Astrocyte (in vitro differentiated cells and primary cell): Measurements from ENCODE around the gene POMT2. TPM values are rescaled to one million over a fixed set of nuclear protein-coding genes. Genes with fewer than 3 reads are reported as not detected.

Source experiments
- DNase-seq: peaks from one replicate; pipeline ENCODE4 v3.0.0-alpha.2; 2010; ENCODE audit warnings: low read depth
- FAIRE-seq: peaks from 2 replicates; lab custom pipeline; 2011; peaks lifted over from hg19 to GRCh38; lab: Jason Lieb, UNC
- H2AFZ ChIP-seq: 2 replicates; pipeline ENCODE4 v1.6.0; 2012; ENCODE audit warnings: low read depth, low read length, inconsistent platforms
- H3K27ac ChIP-seq: 2 replicates; pipeline ENCODE4 v1.5.1; 2011; ENCODE audit warnings: low read depth, low read length, inconsistent platforms
- H3K27me3 ChIP-seq: 2 replicates; pipeline ENCODE4 v1.6.0; 2011; ENCODE audit warnings: low read length, inconsistent platforms; ENCODE audit not compliant: insufficient read depth
- H3K36me3 ChIP-seq: 2 replicates; pipeline ENCODE4 v1.5.1; 2011; ENCODE audit warnings: low read length, inconsistent platforms; ENCODE audit not compliant: insufficient read depth
- H3K4me1 ChIP-seq: 2 replicates; pipeline ENCODE4 v1.5.1; 2011; ENCODE audit warnings: low read length, inconsistent platforms; ENCODE audit not compliant: insufficient read depth
- H3K4me2 ChIP-seq: 2 replicates; pipeline ENCODE4 v1.6.0; 2012; ENCODE audit warnings: low read length, inconsistent platforms
- H3K4me3 ChIP-seq: 2 replicates; pipeline ENCODE4 v1.5.1; 2011; ENCODE audit warnings: low read depth, mild to moderate bottlenecking, low read length, inconsistent platforms; ENCODE audit not compliant: insufficient read depth
- H3K79me2 ChIP-seq: 2 replicates; pipeline ENCODE4 v1.6.0; 2012; ENCODE audit warnings: mild to moderate bottlenecking, low read length, inconsistent platforms; ENCODE audit not compliant: insufficient read depth
- H3K9ac ChIP-seq: 2 replicates; pipeline ENCODE4 v1.6.0; 2012; ENCODE audit warnings: mild to moderate bottlenecking, low read length, inconsistent platforms
- H3K9me3 ChIP-seq: 2 replicates; pipeline ENCODE4 v1.5.1; 2012; ENCODE audit warnings: low read depth, mild to moderate bottlenecking, low read length, inconsistent platforms; ENCODE audit not compliant: insufficient read depth
- H4K20me1 ChIP-seq: 2 replicates; pipeline ENCODE4 v1.6.0; 2012; ENCODE audit warnings: low read length, inconsistent platforms; ENCODE audit not compliant: insufficient read depth
- H3K27ac Mint-ChIP-seq: one replicate; pipeline ENCODE4 v1.8.0; 2021; ENCODE audit warnings: mild to moderate bottlenecking, mixed read lengths; ENCODE audit not compliant: unreplicated experiment
- H3K27me3 Mint-ChIP-seq: one replicate; pipeline ENCODE4 v1.8.0; 2021; ENCODE audit warnings: low read depth, mixed read lengths; ENCODE audit not compliant: unreplicated experiment
- H3K36me3 Mint-ChIP-seq: one replicate; pipeline ENCODE4 v1.8.0; 2021; ENCODE audit warnings: low read depth, mixed read lengths; ENCODE audit not compliant: unreplicated experiment
- H3K4me1 Mint-ChIP-seq: one replicate; pipeline ENCODE4 v1.8.0; 2021; ENCODE audit warnings: low read depth, mixed read lengths; ENCODE audit not compliant: unreplicated experiment
- H3K4me3 Mint-ChIP-seq: one replicate; pipeline ENCODE4 v1.8.0; 2021; ENCODE audit warnings: mild to moderate bottlenecking, moderate library complexity, mixed read lengths; ENCODE audit not compliant: unreplicated experiment
- H3K9me3 Mint-ChIP-seq: one replicate; pipeline ENCODE4 v1.8.0; 2021; ENCODE audit warnings: mild to moderate bottlenecking, mixed read lengths; ENCODE audit not compliant: unreplicated experiment
- EZH2 ChIP-seq: IDR thresholded peaks from 2 replicates; pipeline ENCODE4 v1.6.1; 2012; ENCODE audit warnings: mild to moderate bottlenecking, low read length, inconsistent platforms; ENCODE audit not compliant: insufficient read depth
- total RNA-seq: library from RNA; stranded (reverse); gene quantifications from 2 replicates; pipeline ENCODE4 v1.2.1, GENCODE V29; 2021
- TF ChIP-seq, protein P1 (sequence below): IDR thresholded peaks from 2 replicates; pipeline ENCODE4 v1.5.1; 2011; ENCODE audit warnings: low read depth, mild to moderate bottlenecking, inconsistent platforms, low read length, moderate library complexity; ENCODE audit not compliant: insufficient read depth

Gene POMT2
- total RNA-seq, 1 donor from 2014 or later, result 53.4 TPM

DNA sequence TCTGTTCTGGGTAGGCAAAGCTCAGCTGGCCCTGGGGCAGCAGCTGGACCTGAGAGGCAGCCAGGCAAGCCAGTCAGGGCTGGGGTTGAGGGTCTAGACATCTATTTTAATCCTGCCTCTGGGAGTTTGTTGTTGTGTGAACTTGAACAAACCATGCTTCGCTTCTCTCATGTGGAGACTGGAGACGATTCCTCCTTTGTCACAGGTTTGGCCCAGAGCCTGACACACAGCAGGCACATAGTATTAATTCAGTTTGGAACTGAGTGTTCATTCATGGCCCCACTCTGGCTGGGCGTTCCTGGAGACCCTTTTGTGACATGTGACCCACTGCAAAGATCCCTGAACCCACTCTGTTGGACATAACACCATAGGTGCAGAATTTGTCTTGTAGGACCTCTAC lies 89.0 kb downstream of the POMT2 start:
- Mint-ChIP-seq H3K27me3 (peaks cover 33% of the 10 kb centered on the region), H3K4me1 (no peaks in the 10 kb centered on the region), H3K4me3 (no peak overlapping the region), H3K36me3 (peaks cover 24% of the 10 kb centered on the region), H3K9me3 (peaks cover 8% of the 10 kb centered on the region), H3K27ac (no peak overlapping the region)
- Histone ChIP-seq H3K4me3 (no peak overlapping the region), H3K27ac (no peak overlapping the region), H3K9ac (no peak overlapping the region), H2AFZ (no peak overlapping the region), H3K79me2 (no peaks in the 10 kb centered on the region), H3K4me1 (no peaks in the 10 kb centered on the region), H3K4me2 (no peak overlapping the region), H3K36me3 (no peaks in the 10 kb centered on the region), H3K9me3 (no peaks in the 10 kb centered on the region), H3K27me3 (no peaks in the 10 kb centered on the region), H4K20me1 (no peaks in the 10 kb centered on the region)
- TF ChIP-seq, protein P1, sequence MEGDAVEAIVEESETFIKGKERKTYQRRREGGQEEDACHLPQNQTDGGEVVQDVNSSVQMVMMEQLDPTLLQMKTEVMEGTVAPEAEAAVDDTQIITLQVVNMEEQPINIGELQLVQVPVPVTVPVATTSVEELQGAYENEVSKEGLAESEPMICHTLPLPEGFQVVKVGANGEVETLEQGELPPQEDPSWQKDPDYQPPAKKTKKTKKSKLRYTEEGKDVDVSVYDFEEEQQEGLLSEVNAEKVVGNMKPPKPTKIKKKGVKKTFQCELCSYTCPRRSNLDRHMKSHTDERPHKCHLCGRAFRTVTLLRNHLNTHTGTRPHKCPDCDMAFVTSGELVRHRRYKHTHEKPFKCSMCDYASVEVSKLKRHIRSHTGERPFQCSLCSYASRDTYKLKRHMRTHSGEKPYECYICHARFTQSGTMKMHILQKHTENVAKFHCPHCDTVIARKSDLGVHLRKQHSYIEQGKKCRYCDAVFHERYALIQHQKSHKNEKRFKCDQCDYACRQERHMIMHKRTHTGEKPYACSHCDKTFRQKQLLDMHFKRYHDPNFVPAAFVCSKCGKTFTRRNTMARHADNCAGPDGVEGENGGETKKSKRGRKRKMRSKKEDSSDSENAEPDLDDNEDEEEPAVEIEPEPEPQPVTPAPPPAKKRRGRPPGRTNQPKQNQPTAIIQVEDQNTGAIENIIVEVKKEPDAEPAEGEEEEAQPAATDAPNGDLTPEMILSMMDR, result no peak
- TF ChIP-seq EZH2, result no peak
- DNase-seq, result no peak
- no peak for FAIRE-seq

DNA sequence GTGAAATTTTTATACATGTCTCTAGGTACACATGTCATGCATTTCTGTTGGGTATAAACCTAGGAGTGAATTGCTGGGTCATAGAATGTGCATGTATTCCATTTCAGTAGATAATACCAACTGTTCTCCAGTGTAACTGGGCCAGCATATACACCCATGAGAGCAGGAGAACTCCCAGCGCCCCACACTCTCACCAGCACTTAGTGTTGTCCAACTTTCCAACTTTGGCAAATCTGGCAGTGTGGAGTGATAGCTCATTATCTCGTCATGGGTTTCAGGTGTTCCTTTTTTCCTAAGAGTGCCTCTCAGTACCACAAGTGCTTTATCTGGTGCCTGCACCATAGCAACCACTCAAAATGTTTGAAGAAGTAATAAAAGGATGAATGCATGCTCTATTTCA lies 89.8 kb downstream of the POMT2 start:
- no peak overlapping the region for H3K9ac ChIP-seq
- Mint-ChIP-seq H3K9me3 (peaks cover 8% of the 10 kb centered on the region), H3K4me1 (no peaks in the 10 kb centered on the region), H3K4me3 (no peak overlapping the region), H3K27ac (no peak overlapping the region), H3K36me3 (peaks cover 29% of the 10 kb centered on the region), H3K27me3 (peaks cover 36% of the 10 kb centered on the region)
- no peak for DNase-seq
- H3K27ac ChIP-seq, result no peak overlapping the region
- no peaks in the 10 kb centered on the region for H3K27me3 ChIP-seq
- TF ChIP-seq EZH2, result no peak
- H2AFZ ChIP-seq, result no peak overlapping the region
- no peaks in the 10 kb centered on the region for H3K79me2 ChIP-seq
- no peaks in the 10 kb centered on the region for H4K20me1 ChIP-seq
- H3K9me3 ChIP-seq, result no peaks in the 10 kb centered on the region
- no peak overlapping the region for H3K4me3 ChIP-seq
- H3K4me2 ChIP-seq, result no peak overlapping the region
- H3K36me3 ChIP-seq, result no peaks in the 10 kb centered on the region
- no peaks in the 10 kb centered on the region for H3K4me1 ChIP-seq
- FAIRE-seq, result no peak

DNA sequence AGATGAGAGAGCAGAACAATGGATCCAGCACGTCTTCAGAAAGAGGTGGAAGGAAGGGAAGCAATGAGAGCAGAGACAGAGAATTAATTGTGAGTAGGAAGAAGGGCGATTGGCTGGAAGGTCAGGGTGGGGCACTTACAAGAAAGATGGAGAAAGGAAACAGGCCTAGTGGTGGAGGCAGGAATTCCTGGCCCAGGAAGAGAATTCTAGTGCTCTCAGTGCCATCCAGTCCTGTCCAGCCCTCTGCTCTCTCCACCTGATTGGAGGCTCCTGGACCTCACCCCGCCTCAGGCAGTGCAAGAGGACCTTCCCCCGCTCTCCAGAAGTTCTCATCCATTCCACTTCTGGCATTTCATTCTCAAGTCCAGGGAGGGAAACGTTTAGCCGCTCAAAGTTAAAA lies 92.6 kb downstream of the POMT2 start:
- no peak for TF ChIP-seq EZH2
- TF ChIP-seq, protein P1, result no peak
- peaks cover 4% of the 10 kb centered on the region for H3K9me3 Mint-ChIP-seq
- peaks cover 28% of the 10 kb centered on the region for H3K27me3 Mint-ChIP-seq
- Histone ChIP-seq H3K79me2 (no peaks in the 10 kb centered on the region), H3K9ac (no peak overlapping the region), H3K4me3 (no peak overlapping the region), H3K27me3 (no peaks in the 10 kb centered on the region), H3K36me3 (no peaks in the 10 kb centered on the region), H3K4me1 (no peaks in the 10 kb centered on the region), H3K27ac (no peak overlapping the region), H3K4me2 (no peak overlapping the region), H4K20me1 (no peaks in the 10 kb centered on the region), H3K9me3 (no peaks in the 10 kb centered on the region), H2AFZ (no peak overlapping the region)
- H3K27ac Mint-ChIP-seq, result no peak overlapping the region
- no peak for DNase-seq
- H3K4me1 Mint-ChIP-seq, result no peaks in the 10 kb centered on the region
- H3K4me3 Mint-ChIP-seq, result no peak overlapping the region
- FAIRE-seq, result no peak
- peaks cover 34% of the 10 kb centered on the region for H3K36me3 Mint-ChIP-seq
